Loucy (cell line): ENCODE results near the gene ZNF316.

Source experiments
- H2AFZ ChIP-seq: fragments of 200-600 bp; sonication (generic); 2 replicates; pipeline ENCODE4 v1.6.0; 2016; ENCODE audit warnings: antibody characterized with exemption, mild to moderate bottlenecking, low read length, moderate library complexity
- H3F3A ChIP-seq: fragments of 200-600 bp; 2 replicates; pipeline ENCODE4 v1.6.0; 2016; ENCODE audit warnings: antibody characterized with exemption, low read depth, mild to moderate bottlenecking
- H3K27me3 ChIP-seq: fragments of 200-600 bp; sonication (generic); 2 replicates; pipeline ENCODE4 v1.6.1; 2014; ENCODE audit warnings: low read length, mild to moderate bottlenecking; ENCODE audit not compliant: insufficient read depth, poor library complexity, severe bottlenecking
- H3K36me3 ChIP-seq: fragments of 200-600 bp; sonication (generic); 2 replicates; pipeline ENCODE4 v1.6.1; 2016; ENCODE audit warnings: low read length; ENCODE audit not compliant: insufficient read depth
- H3K4me1 ChIP-seq: fragments of 200-600 bp; sonication (generic); 2 replicates; pipeline ENCODE4 v1.5.1; 2014; ENCODE audit warnings: low read length, mild to moderate bottlenecking; ENCODE audit not compliant: insufficient read depth, poor library complexity, severe bottlenecking
- H3K4me2 ChIP-seq: fragments of 200-600 bp; sonication (generic); 2 replicates; pipeline ENCODE4 v1.6.0; 2014; ENCODE audit warnings: antibody characterized with exemption, low read length, low read depth, mild to moderate bottlenecking; ENCODE audit not compliant: poor library complexity, severe bottlenecking
- H3K4me3 ChIP-seq: fragments of 200-600 bp; sonication (generic); 2 replicates; pipeline ENCODE4 v1.5.1; 2014; ENCODE audit warnings: low read length, mild to moderate bottlenecking, mixed read lengths; ENCODE audit not compliant: poor library complexity, severe bottlenecking
- H3K79me2 ChIP-seq: fragments of 200-600 bp; sonication (generic); 2 replicates; pipeline ENCODE4 v1.6.1; 2014; ENCODE audit warnings: low read length; ENCODE audit not compliant: insufficient read depth
- H3K9ac ChIP-seq: fragments of 200-600 bp; sonication (generic); 2 replicates; pipeline ENCODE4 v1.6.0; 2014; ENCODE audit warnings: mild to moderate bottlenecking, low read depth, low read length, moderate library complexity; ENCODE audit not compliant: poor library complexity, severe bottlenecking
- H3K9me2 ChIP-seq: fragments of 200-600 bp; sonication (generic); replicated peaks from 2 replicates; pipeline ENCODE4 v1.6.1; 2016; ENCODE audit warnings: low read depth, low read length, mixed read lengths
- H3K9me3 ChIP-seq: fragments of 200-600 bp; sonication (generic); 2 replicates; pipeline ENCODE4 v1.6.1; 2014; ENCODE audit warnings: mild to moderate bottlenecking, antibody characterized with exemption, low read length, low read depth; ENCODE audit not compliant: insufficient read depth
- H4K20me1 ChIP-seq: fragments of 200-600 bp; sonication (generic); 2 replicates; pipeline ENCODE4 v1.6.0; 2014; ENCODE audit warnings: antibody characterized with exemption, low read length, mild to moderate bottlenecking; ENCODE audit not compliant: insufficient read depth, poor library complexity, severe bottlenecking
- CTCF ChIP-seq: fragments of 200-600 bp; sonication (generic); conservative IDR thresholded peaks from 2 replicates; pipeline ENCODE4 v1.5.1; 2014; ENCODE audit warnings: mild to moderate bottlenecking, antibody characterized with exemption, low read length
- EZH2phosphoT487 ChIP-seq: fragments of 200-600 bp; IDR thresholded peaks from 2 replicates; pipeline ENCODE4 v1.6.1; 2018; ENCODE audit warnings: antibody characterized with exemption, mild to moderate bottlenecking, moderate library complexity, borderline replicate concordance

Gene ZNF316

DNA sequence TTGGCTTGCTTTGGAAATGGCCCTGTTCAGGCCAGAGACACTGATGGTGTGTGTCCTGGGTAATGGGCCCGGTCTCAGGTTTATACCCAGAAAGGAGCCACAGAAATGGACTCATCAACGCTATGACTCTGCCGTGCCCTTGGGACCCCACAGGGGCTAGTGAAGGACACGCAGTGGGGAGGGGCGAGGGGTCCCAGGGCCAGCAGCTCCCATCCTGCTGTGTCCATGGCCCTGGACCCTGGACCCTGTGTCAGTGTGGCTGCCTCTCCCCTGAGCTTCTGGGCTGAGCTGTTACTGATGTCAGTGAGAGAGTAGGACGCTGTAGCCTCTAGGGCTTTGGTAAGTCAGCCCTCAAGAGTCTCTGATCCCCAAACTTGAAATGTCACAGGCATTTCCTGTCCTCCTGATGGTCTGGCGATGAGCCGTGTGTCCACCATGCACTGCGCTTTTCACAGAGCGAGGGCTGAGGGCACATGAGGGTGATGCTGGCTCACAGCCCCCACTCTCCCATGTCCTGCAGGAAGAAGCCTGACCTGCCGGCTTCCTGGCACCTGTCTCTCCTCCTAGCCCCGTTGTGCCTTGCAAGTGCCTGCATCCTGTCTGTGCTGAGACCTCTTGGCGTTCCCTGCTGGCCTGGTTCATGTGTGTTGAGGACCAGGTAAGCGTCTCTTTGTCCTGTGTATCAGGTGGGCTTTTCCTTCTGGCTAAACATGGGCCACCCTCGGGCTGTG is 4.4 kb downstream of the ZNF316 start:
- H3K9ac ChIP-seq, result no peak overlapping the region
- H3K4me1 ChIP-seq, result peaks cover 29% of the 10 kb centered on the region
- no peaks in the 10 kb centered on the region for H3K27me3 ChIP-seq
- TF ChIP-seq CTCF, result no peak
- no peak for TF ChIP-seq EZH2phosphoT487
- H3F3A ChIP-seq, result no peaks in the 10 kb centered on the region
- H3K36me3 ChIP-seq, result peaks cover 44% of the 10 kb centered on the region; the same call in 1 of the 2 replicates
- H3K9me3 ChIP-seq, result no peaks in the 10 kb centered on the region
- H4K20me1 ChIP-seq, result peaks cover 33% of the 10 kb centered on the region
- no peak overlapping the region for H3K4me3 ChIP-seq
- no peaks in the 10 kb centered on the region for H3K9me2 ChIP-seq
- no peak overlapping the region for H2AFZ ChIP-seq
- peak overlapping the region; percentile 80 for H3K4me2 ChIP-seq
- peaks cover 46% of the 10 kb centered on the region for H3K79me2 ChIP-seq

DNA sequence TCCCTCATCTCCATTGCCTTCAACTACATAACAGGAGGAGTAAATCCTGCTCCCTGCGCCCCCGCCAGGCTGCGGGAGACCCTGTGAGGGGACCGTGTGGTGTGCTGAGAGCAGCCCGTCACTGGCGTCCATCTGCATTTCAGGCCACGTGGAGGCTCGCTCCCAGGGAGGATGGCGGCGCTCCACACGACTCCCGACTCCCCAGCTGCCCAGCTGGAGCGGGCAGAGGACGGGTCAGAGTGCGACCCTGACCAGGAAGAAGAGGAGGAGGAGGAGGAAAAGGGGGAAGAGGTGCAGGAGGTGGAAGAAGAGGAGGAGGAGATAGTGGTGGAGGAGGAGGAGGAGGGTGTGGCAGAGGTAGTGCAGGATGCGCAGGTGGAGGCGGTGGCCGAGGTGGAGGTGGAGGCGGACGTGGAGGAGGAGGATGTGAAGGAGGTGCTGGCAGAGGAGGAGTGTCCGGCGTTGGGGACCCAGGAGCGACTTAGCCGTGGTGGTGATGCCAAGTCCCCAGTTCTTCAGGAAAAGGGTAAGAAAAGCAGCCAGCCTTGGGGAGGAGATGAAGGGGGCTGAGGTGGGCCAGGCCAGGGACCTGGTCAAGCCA is 5.2 kb downstream of the ZNF316 start:
- TF ChIP-seq CTCF, result no peak
- TF ChIP-seq EZH2phosphoT487, result no peak
- no peak overlapping the region for H2AFZ ChIP-seq
- H3K36me3 ChIP-seq, result peaks cover 47% of the 10 kb centered on the region; the same call in 1 of the 2 replicates
- no peak overlapping the region for H3K4me3 ChIP-seq
- no peak overlapping the region for H3K4me2 ChIP-seq
- no peaks in the 10 kb centered on the region for H3K9me3 ChIP-seq
- H3K79me2 ChIP-seq, result peaks cover 41% of the 10 kb centered on the region
- H3K4me1 ChIP-seq, result peaks cover 25% of the 10 kb centered on the region
- no peaks in the 10 kb centered on the region for H3K27me3 ChIP-seq
- H3K9ac ChIP-seq, result no peak overlapping the region
- no peaks in the 10 kb centered on the region for H3K9me2 ChIP-seq
- H3F3A ChIP-seq, result no peaks in the 10 kb centered on the region
- peaks cover 33% of the 10 kb centered on the region for H4K20me1 ChIP-seq

DNA sequence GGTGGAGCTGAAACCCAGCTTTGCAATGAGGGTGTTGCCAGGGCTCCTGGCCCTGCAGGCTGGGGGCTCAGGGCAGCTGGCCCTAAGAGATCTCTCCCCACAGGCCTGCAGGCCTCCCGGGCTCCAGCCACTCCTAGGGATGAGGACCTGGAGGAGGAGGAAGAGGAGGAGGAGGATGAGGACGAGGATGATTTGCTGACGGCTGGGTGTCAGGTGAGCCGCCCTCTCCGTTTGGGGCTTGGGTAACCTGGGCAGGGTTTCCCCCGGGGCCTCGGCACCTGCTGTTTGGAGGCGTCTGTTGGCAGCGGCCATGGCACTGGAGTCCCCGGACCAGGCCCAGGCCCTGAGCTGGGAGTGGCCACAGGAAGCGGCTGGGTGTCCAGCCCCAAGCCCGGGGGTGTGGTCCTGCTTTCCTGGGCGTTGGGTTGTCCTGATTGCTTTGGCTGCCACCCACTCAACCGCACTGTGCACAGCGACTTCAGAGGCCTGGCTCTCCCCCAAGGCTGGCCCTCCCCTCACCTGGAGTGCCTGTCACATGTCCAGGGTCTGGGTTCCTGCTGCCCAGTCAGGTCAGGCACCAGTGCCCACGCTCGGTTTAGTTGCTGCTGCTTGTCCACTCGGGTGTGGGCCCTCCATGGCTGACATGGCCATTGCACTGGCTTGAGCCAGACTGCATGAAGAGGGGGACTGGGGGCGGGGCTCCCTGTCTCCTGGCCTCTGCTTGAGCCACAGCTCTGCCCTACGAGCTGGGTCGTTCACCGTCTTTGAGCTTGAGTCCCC is 5.9 kb downstream of the ZNF316 start:
- no peak overlapping the region for H3K4me2 ChIP-seq
- peaks cover 42% of the 10 kb centered on the region for H3K79me2 ChIP-seq
- no peaks in the 10 kb centered on the region for H3K27me3 ChIP-seq
- H3K9me3 ChIP-seq, result no peaks in the 10 kb centered on the region
- H3K4me3 ChIP-seq, result no peak overlapping the region
- H3K9ac ChIP-seq, result no peak overlapping the region
- TF ChIP-seq EZH2phosphoT487, result no peak
- H3K36me3 ChIP-seq, result peaks cover 48% of the 10 kb centered on the region; the same call in 1 of the 2 replicates
- H4K20me1 ChIP-seq, result peaks cover 31% of the 10 kb centered on the region
- H3F3A ChIP-seq, result no peaks in the 10 kb centered on the region
- H3K9me2 ChIP-seq, result no peaks in the 10 kb centered on the region
- H2AFZ ChIP-seq, result no peak overlapping the region
- H3K4me1 ChIP-seq, result peaks cover 22% of the 10 kb centered on the region
